BLaER1 (cell line): ENCODE data around the gene ALDH4A1.
"Not testable (repeated sequence)": the region's sequence is repeated elsewhere in the genome, so short reads cannot be mapped to it uniquely, and the experiment has no call there.

Source experiments
- H3K27ac ChIP-seq: shearing (Covaris generic); formaldehyde crosslinking; 2 replicates; pipeline ENCODE4 v1.8.1; 2022
- H3K27me3 ChIP-seq: shearing (Covaris generic); formaldehyde crosslinking; 2 replicates; pipeline ENCODE4 v1.8.1; 2022
- H3K36me3 ChIP-seq: shearing (Covaris generic); formaldehyde crosslinking; 2 replicates; pipeline ENCODE4 v1.8.1; 2022
- H3K4me1 ChIP-seq: shearing (Covaris generic); formaldehyde crosslinking; 2 replicates; pipeline ENCODE4 v1.8.1; 2022
- H3K4me2 ChIP-seq: shearing (Covaris generic); formaldehyde crosslinking; 2 replicates; pipeline ENCODE4 v1.8.1; 2022
- H3K4me3 ChIP-seq: shearing (Covaris generic); formaldehyde crosslinking; 2 replicates; pipeline ENCODE4 v1.8.1; 2022
- H3K9ac ChIP-seq: shearing (Covaris generic); formaldehyde crosslinking; 2 replicates; pipeline ENCODE4 v1.8.1; 2022
- H3K9me3 ChIP-seq: shearing (Covaris generic); formaldehyde crosslinking; 2 replicates; pipeline ENCODE4 v1.8.1; 2022
- H4K20me1 ChIP-seq: shearing (Covaris generic); formaldehyde crosslinking; 2 replicates; pipeline ENCODE4 v1.8.1; 2022
- Cebpa-rat ChIP-seq: shearing (Covaris generic); IDR thresholded peaks from 2 replicates; pipeline ENCODE4 v1.8.1; 2022

Gene ALDH4A1

DNA sequence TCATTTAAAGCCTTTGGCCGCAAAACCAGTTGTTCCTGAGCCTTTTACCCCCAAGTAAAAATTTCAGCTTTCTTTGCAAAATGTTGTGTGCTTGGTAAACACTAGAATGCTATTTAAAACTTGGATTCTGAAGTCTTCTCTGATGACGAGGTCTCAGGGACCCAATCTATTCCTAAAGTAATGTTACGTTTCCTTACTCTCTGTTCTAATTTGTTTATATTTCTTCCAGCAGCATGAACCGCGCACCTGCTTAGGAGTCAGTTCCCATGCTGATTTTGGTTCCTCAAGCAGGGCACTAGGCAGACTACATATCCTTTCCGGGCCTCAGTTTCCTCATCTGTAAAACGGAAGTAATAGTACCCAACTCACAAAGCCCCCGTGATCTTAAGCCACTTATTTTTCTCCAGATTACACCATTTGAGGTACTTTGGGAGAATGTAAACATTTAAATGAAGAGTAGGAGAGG is 969 bp upstream of the ALDH4A1 start:
- Histone ChIP-seq H3K36me3 (peaks cover 5% of the 10 kb centered on the region; the same call in 1 of the 2 replicates), H3K4me2 (peak overlapping the region; percentile 99), H4K20me1 (peaks cover 19% of the 10 kb centered on the region; the same call in 1 of the 2 replicates), H3K4me1 (peaks cover 87% of the 10 kb centered on the region), H3K27me3 (no peaks in the 10 kb centered on the region), H3K4me3 (peak overlapping the region; percentile 95), H3K9ac (peak overlapping the region; percentile 97), H3K9me3 (no peaks in the 10 kb centered on the region), H3K27ac (peak overlapping the region; percentile 99)
- no peak for TF ChIP-seq Cebpa-rat

DNA sequence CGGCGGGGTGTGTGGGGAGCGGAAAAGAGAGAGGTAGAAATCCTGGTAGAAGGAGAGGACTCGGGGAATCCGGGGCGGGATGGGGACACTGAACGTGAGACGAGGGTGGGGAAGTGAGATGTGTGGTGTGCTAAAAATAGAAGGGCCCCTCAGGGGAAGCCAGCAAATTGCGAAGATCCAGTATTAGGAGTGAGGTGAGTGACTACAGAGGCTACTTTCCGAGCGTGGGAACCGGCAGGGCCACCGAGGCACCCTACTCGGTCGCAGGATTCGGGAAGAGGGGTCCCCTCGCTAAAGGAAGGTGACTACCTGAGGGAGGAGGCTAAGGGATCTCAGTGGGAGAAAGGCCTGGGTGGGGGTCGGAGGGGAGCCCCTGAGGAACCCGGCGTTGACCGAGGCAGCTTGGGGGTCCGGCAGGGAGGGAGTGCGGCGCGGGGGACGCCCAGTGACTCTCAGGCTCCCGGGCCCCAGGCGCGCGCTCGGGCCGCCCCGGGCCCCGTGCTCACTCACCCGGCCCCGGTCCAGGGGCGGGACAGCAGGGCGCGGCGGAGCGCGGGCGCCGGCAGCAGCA is 318 bp downstream of the ALDH4A1 start:
- H3K4me1 ChIP-seq = peaks cover 76% of the 10 kb centered on the region
- peak overlapping the region; percentile 99 for H3K4me2 ChIP-seq

DNA sequence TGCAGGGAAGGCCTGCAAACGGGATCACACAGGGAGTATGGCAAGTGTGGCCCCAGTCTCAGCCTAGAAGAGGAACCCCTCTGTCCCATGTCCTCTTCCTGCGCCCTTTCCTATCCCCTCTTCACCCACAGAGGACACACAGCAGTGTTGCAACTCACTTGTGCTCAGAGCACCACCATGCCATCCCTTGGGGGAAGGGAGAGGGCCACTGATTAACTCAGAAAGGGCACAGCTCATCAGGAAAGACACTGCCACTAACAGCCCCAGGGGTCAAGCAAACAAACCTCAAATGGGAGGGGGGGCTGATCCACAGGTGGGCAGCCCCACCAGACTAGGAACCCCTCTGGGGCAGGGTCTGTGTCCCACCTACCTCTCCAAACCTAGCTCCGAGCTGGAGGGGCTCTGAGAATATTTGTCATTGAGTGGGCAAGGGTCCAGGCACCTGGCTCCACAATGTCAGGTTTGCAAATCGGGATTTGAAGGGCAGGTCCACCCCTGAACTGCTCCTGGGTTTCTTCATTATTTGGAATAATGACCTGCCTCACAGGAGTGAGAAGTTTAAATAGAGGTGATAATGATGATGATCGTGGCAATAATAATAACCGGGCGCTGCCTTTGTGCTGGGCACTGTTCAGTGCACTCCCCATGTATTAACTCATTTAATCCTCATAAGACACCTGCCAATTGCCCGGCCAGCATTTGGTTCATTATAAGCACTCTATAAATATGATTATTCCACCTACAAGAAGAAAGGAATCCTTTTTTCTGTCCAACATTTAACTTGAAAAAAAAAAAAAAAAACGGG is 1.0 kb downstream of the ALDH4A1 start:
- Histone ChIP-seq H4K20me1 (peaks cover 21% of the 10 kb centered on the region; the same call in 1 of the 2 replicates), H3K9ac (peak overlapping the region; percentile 97), H3K4me3 (peak overlapping the region; percentile 95), H3K4me2 (peak overlapping the region; percentile 99), H3K36me3 (peaks cover 23% of the 10 kb centered on the region), H3K27me3 (no peaks in the 10 kb centered on the region), H3K27ac (no peak overlapping the region), H3K4me1 (peaks cover 69% of the 10 kb centered on the region), H3K9me3 (no peaks in the 10 kb centered on the region)
- no peak for TF ChIP-seq Cebpa-rat

More for the DNA sequence above, 318 bp downstream of the ALDH4A1 start:
- Histone ChIP-seq H3K27ac (peak overlapping the region; percentile 99), H3K4me3 (peak overlapping the region; percentile 95), H4K20me1 (peaks cover 21% of the 10 kb centered on the region; the same call in 1 of the 2 replicates), H3K9ac (peak overlapping the region; percentile 97), H3K27me3 (no peaks in the 10 kb centered on the region), H3K36me3 (peaks cover 18% of the 10 kb centered on the region), H3K9me3 (no peaks in the 10 kb centered on the region)
- no peak for TF ChIP-seq Cebpa-rat

- no peak for TF ChIP-seq Cebpa-rat
- Histone ChIP-seq H3K9ac (no peak overlapping the region), H4K20me1 (peaks cover 21% of the 10 kb centered on the region; the same call in 1 of the 2 replicates), H3K27ac (no peak overlapping the region), H3K4me3 (no peak overlapping the region), H3K27me3 (no peaks in the 10 kb centered on the region), H3K4me2 (peak overlapping the region; percentile 99), H3K9me3 (no peaks in the 10 kb centered on the region), H3K36me3 (peaks cover 33% of the 10 kb centered on the region), H3K4me1 (peaks cover 59% of the 10 kb centered on the region)
Observed at GRCh38 chr1:18900303-18900841, 2.0 kb downstream of the ALDH4A1 start.

DNA sequence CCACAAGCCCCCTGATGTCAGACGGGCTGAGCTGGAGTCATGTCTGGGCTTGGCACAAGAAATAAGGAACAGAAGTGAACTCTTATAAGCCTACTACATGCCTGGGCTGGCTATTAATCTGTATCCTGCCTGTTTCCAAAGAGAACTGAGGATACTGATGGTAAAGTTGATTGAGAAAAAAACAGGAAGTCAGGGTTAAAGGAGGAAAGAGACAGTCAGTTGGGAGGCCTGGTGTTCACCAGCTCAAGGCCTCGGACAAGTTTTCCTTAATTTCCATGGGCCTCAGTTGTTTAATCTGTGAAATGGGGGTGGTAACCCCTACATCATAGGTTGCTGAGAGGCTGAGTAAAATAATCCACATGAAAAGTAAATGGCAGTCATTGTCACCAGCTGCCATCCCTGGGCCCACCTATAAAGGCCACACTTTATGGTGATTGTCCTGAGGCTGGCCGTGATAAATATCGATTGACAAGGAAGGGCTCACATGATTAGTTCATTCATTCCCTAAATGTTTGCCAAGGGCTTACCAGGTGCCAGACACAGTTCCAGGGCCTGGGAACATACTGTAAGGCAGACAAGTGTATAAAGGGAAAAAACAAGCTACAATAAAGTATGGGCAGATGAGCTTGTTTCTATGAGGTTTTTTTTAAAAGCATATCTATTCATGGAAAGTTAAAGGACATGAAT is 2.8 kb downstream of the ALDH4A1 start:
- Histone ChIP-seq H3K4me3 (no peak overlapping the region), H3K9ac (peak overlapping the region; percentile 43; the same call in 1 of the 2 replicates), H3K4me1 (peaks cover 54% of the 10 kb centered on the region), H4K20me1 (peaks cover 21% of the 10 kb centered on the region; the same call in 1 of the 2 replicates), H3K27ac (no peak overlapping the region), H3K36me3 (peaks cover 37% of the 10 kb centered on the region), H3K4me2 (peak overlapping the region; percentile 99), H3K27me3 (no peaks in the 10 kb centered on the region), H3K9me3 (no peaks in the 10 kb centered on the region)
- TF ChIP-seq Cebpa-rat = no peak

- Histone ChIP-seq H4K20me1 (peaks cover 21% of the 10 kb centered on the region; the same call in 1 of the 2 replicates), H3K36me3 (peaks cover 37% of the 10 kb centered on the region), H3K27me3 (no peaks in the 10 kb centered on the region), H3K4me1 (peaks cover 47% of the 10 kb centered on the region), H3K4me2 (peak overlapping the region; percentile 99), H3K9me3 (no peaks in the 10 kb centered on the region), H3K27ac (no peak overlapping the region), H3K9ac (no peak overlapping the region), H3K4me3 (no peak overlapping the region)
- TF ChIP-seq Cebpa-rat = no peak
Observed at GRCh38 chr1:18898567-18898966, 3.8 kb downstream of the ALDH4A1 start.

GRCh38 chr1:18895317-18895716 is 7.0 kb downstream of the ALDH4A1 start:
- Histone ChIP-seq H3K27me3 (no peaks in the 10 kb centered on the region), H3K4me1 (peaks cover 48% of the 10 kb centered on the region), H3K4me3 (no peak overlapping the region), H3K9ac (no peak overlapping the region), H4K20me1 (peaks cover 16% of the 10 kb centered on the region; the same call in 1 of the 2 replicates), H3K27ac (no peak overlapping the region), H3K4me2 (no peak overlapping the region), H3K9me3 (no peaks in the 10 kb centered on the region), H3K36me3 (peaks cover 37% of the 10 kb centered on the region)
- TF ChIP-seq Cebpa-rat = no peak

DNA sequence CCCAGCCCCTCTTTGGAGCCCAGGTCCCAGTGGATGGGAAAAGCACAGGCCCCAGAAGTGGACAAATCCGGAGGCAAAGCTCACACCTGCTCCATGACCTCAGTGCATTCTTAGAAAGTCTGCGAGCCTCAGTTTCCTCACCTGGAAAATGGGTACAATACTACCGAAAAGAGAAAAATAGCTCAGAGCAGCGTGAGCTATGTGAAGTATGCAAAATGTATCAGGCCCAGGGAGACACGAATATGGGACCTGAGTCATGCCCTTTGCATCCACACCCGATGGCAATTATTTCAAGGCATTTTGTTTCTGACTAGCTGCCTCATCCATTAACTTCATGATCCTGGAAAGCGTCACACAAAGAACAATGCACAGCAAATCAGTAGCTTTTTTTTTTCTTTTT is 9.2 kb downstream of the ALDH4A1 start:
- H4K20me1 ChIP-seq = peaks cover 6% of the 10 kb centered on the region; the same call in 1 of the 2 replicates
- TF ChIP-seq Cebpa-rat = no peak
- H3K4me1 ChIP-seq = peaks cover 29% of the 10 kb centered on the region
- no peak overlapping the region for H3K4me3 ChIP-seq
- H3K9me3 ChIP-seq = no peaks in the 10 kb centered on the region
- H3K9ac ChIP-seq = no peak overlapping the region
- H3K27me3 ChIP-seq = no peaks in the 10 kb centered on the region
- no peak overlapping the region for H3K4me2 ChIP-seq
- peaks cover 42% of the 10 kb centered on the region for H3K36me3 ChIP-seq
- H3K27ac ChIP-seq = no peak overlapping the region

- Histone ChIP-seq H3K4me1 (peaks cover 29% of the 10 kb centered on the region), H3K36me3 (peaks cover 42% of the 10 kb centered on the region; the same call in 1 of the 2 replicates)
- H3K9me3 ChIP-seq, H3K27ac ChIP-seq, H3K4me2 ChIP-seq, H3K4me3 ChIP-seq, H3K27me3 ChIP-seq, H3K9ac ChIP-seq, H4K20me1 ChIP-seq: not testable (repeated sequence)
Observed at GRCh38 chr1:18891858-18892257, 10.5 kb downstream of the ALDH4A1 start.
